Activated CD4-positive, CD25-positive, alpha-beta regulatory T cell treated with anti-CD3 and anti-CD28 coated beads, Interleukin-2, amount 50 U/mL, for 24 hours (primary cell): ENCODE measurements around the gene NEMP1.
"Not testable (repeated sequence)": the region's sequence is repeated elsewhere in the genome, so short reads cannot be mapped to it uniquely, and the experiment has no call there.

ENCODE experiments used
- ATAC-seq, 2 donors: fragments of 150-1000 bp; cut with Tn5 transposase; one replicate each; pipeline ENCODE4 v1.10.0; 2021; ENCODE audit warnings: mild to moderate bottlenecking in 1 of 2, moderate library complexity in 1 of 2

Gene NEMP1

GRCh38 chr12:57090490-57090889 lies 11.9 kb upstream of the NEMP1 start:
- no peak for ATAC-seq

- ATAC-seq = no peak
These were observed 11.0 kb upstream of the NEMP1 start for GRCh38 chr12:57089271-57090245.

GRCh38 chr12:57088354-57089270 lies 10.0 kb upstream of the NEMP1 start, which contains the start of gene NAB2:
TSS of gene NAB2 (plus strand) at chr12:57089114. CDS start at chr12:57089272, 158 bp downstream.
- peak; percentile 49 to 55 for ATAC-seq

GRCh38 chr12:57087691-57088353 lies 9.2 kb upstream of the NEMP1 start:
- peak; percentile 42 to 47 for ATAC-seq

GRCh38 chr12:57087010-57087690 lies 8.6 kb upstream of the NEMP1 start:
- peak; percentile 46 to 53 for ATAC-seq

GRCh38 chr12:57086493-57087009 lies 8.0 kb upstream of the NEMP1 start:
- no peak for ATAC-seq

GRCh38 chr12:57085999-57086492 lies 7.5 kb upstream of the NEMP1 start:
- no peak for ATAC-seq

GRCh38 chr12:57080855-57081254 lies 2.3 kb upstream of the NEMP1 start:
- ATAC-seq = no peak

- ATAC-seq = no peak
These were observed 1.2 kb upstream of the NEMP1 start for GRCh38 chr12:57079821-57080220.

GRCh38 chr12:57073566-57074450 lies 4.8 kb downstream of the NEMP1 start:
- not testable (repeated sequence) for ATAC-seq

- no peak for ATAC-seq
These were observed 5.9 kb downstream of the NEMP1 start for GRCh38 chr12:57072661-57073060.

GRCh38 chr12:57069523-57069922 lies 9.1 kb downstream of the NEMP1 start:
- ATAC-seq = peak; percentile 89 to 90

GRCh38 chr12:57066245-57066644 lies 12.3 kb downstream of the NEMP1 start:
- ATAC-seq = peak in 1 of 2 donors; percentile 15

GRCh38 chr12:57063991-57064685 lies 14.5 kb downstream of the NEMP1 start:
- ATAC-seq = peak; percentile 90 to 92

GRCh38 chr12:57058454-57058853 lies 20.1 kb downstream of the NEMP1 start:
- ATAC-seq = no peak

- ATAC-seq = no peak
These were observed 21.4 kb downstream of the NEMP1 start for GRCh38 chr12:57057067-57057751.

GRCh38 chr12:57055824-57056223 lies 22.8 kb downstream of the NEMP1 start:
- ATAC-seq = no peak

- not testable (repeated sequence) for ATAC-seq
These were observed 24.7 kb downstream of the NEMP1 start for GRCh38 chr12:57053901-57054300.

GRCh38 chr12:57053146-57053545 lies 25.4 kb downstream of the NEMP1 start:
- ATAC-seq = not testable (repeated sequence)
